Trophoblast cell (in vitro differentiated cells and primary cell): ENCODE results near the gene ZNF827. TPM values are rescaled to one million over a fixed set of nuclear protein-coding genes. Genes with fewer than 3 reads are reported as not detected.
A peak's percentile ranks its signal among the peaks of the same experiment; 100 is the strongest.

Experiments
- DNase-seq, 2 donors: peaks; one replicate each; pipeline ENCODE4 v3.0.0-alpha.2; 2016
- H2AFZ ChIP-seq: 2 replicates; pipeline ENCODE4 v1.6.1; 2013; ENCODE audit warnings: low read length, moderate library complexity, mild to moderate bottlenecking; ENCODE audit not compliant: insufficient read depth, poor library complexity
- H2AK5ac ChIP-seq: 2 replicates; pipeline ENCODE4 v1.6.1; 2013; ENCODE audit warnings: mild to moderate bottlenecking, low read length
- H2BK120ac ChIP-seq: 2 replicates; pipeline ENCODE4 v1.6.1; 2013; ENCODE audit warnings: low read length, mild to moderate bottlenecking, moderate library complexity; ENCODE audit not compliant: insufficient read depth, poor library complexity
- H2BK12ac ChIP-seq: 2 replicates; pipeline ENCODE4 v1.6.1; 2013; ENCODE audit warnings: mild to moderate bottlenecking, low read length, moderate library complexity
- H2BK5ac ChIP-seq: 2 replicates; pipeline ENCODE4 v1.6.1; 2013; ENCODE audit warnings: low read length, low read depth, moderate library complexity, mild to moderate bottlenecking; ENCODE audit not compliant: poor library complexity
- H3K14ac ChIP-seq: 2 replicates; pipeline ENCODE4 v1.6.1; 2013; ENCODE audit warnings: mild to moderate bottlenecking, low read length
- H3K18ac ChIP-seq: 2 replicates; pipeline ENCODE4 v1.6.1; 2013; ENCODE audit warnings: mild to moderate bottlenecking, low read length
- H3K23ac ChIP-seq: 2 replicates; pipeline ENCODE4 v1.6.1; 2013; ENCODE audit warnings: low read length
- H3K27ac ChIP-seq: 2 replicates; pipeline ENCODE4 v1.5.1; 2013; ENCODE audit warnings: low read depth, mild to moderate bottlenecking, inconsistent platforms, low read length, moderate library complexity
- H3K27me3 ChIP-seq: 2 replicates; pipeline ENCODE4 v1.6.1; 2013; ENCODE audit warnings: inconsistent platforms, mild to moderate bottlenecking, low read length, moderate library complexity; ENCODE audit not compliant: insufficient read depth
- H3K36me3 ChIP-seq, 2 experiments: 1 replicate in 1 of 2; 2 replicates in 1 of 2; pipeline ENCODE4 v1.6.1; 2013; ENCODE audit warnings: low read length in 2 of 2, mild to moderate bottlenecking in 2 of 2, moderate library complexity in 1 of 2; ENCODE audit not compliant: insufficient read depth in 2 of 2, control insufficient read depth in 1 of 2
- H3K4ac ChIP-seq: 2 replicates; pipeline ENCODE4 v1.6.1; 2013; ENCODE audit warnings: low read depth, mild to moderate bottlenecking, low read length, moderate library complexity
- H3K4me1 ChIP-seq, 2 experiments: 1 replicate in 1 of 2; 2 replicates in 1 of 2; pipeline ENCODE4 v1.6.1; 2013; ENCODE audit warnings: low read length in 2 of 2, mild to moderate bottlenecking in 2 of 2, moderate library complexity in 1 of 2; ENCODE audit not compliant: insufficient read depth in 2 of 2, control insufficient read depth in 1 of 2
- H3K4me2 ChIP-seq: 2 replicates; pipeline ENCODE4 v1.6.1; 2013; ENCODE audit warnings: inconsistent platforms, mild to moderate bottlenecking, low read length, moderate library complexity
- H3K4me3 ChIP-seq: 2 replicates; pipeline ENCODE4 v1.5.1; 2013; ENCODE audit warnings: mild to moderate bottlenecking, low read depth, low read length, inconsistent platforms
- H3K79me1 ChIP-seq: one replicate; pipeline ENCODE4 v1.6.1; 2013; ENCODE audit warnings: low read length
- H3K79me2 ChIP-seq: 2 replicates; pipeline ENCODE4 v1.6.1; 2013; ENCODE audit warnings: low read length, mild to moderate bottlenecking; ENCODE audit not compliant: control insufficient read depth, insufficient read depth, poor library complexity
- H3K9ac ChIP-seq: 2 replicates; pipeline ENCODE4 v1.6.1; 2013; ENCODE audit warnings: mild to moderate bottlenecking, low read length
- H3K9me3 ChIP-seq: 2 replicates; pipeline ENCODE4 v1.6.1; 2013; ENCODE audit warnings: low read depth, mild to moderate bottlenecking, control low read depth, inconsistent platforms, low read length; ENCODE audit not compliant: insufficient read depth
- H4K12ac ChIP-seq: 2 replicates; pipeline ENCODE4 v1.6.1; 2013; ENCODE audit warnings: low read depth, mild to moderate bottlenecking, low read length, moderate library complexity
- H4K8ac ChIP-seq: 2 replicates; pipeline ENCODE4 v1.6.1; 2013; ENCODE audit warnings: low read depth, mild to moderate bottlenecking, low read length, moderate library complexity
- H4K91ac ChIP-seq: one replicate; pipeline ENCODE4 v1.6.1; 2013; ENCODE audit warnings: low read depth, mild to moderate bottlenecking, low read length, moderate library complexity
- WGBS: extraction: QIAGEN DNeasy Blood & Tissue Kit; methylation state at CpG from one replicate; pipeline ENCODE4 v1.1.7; 2013; ENCODE audit warnings: missing lambda C conversion rate; ENCODE audit not compliant: insufficient read length, insufficient coverage; ENCODE audit errors: extremely low coverage; 5-methylcytosine and 5-hydroxymethylcytosine counted together
- polyA plus RNA-seq: library from polyadenylated mRNA; stranded (reverse); fragments of 200-250 nt; gene quantifications from 2 replicates; pipeline ENCODE4 v1.2.3, GENCODE V29; 2013

Gene ZNF827
- 9.7 and 10.8 TPM in 2 replicates for polyA plus RNA-seq

DNA sequence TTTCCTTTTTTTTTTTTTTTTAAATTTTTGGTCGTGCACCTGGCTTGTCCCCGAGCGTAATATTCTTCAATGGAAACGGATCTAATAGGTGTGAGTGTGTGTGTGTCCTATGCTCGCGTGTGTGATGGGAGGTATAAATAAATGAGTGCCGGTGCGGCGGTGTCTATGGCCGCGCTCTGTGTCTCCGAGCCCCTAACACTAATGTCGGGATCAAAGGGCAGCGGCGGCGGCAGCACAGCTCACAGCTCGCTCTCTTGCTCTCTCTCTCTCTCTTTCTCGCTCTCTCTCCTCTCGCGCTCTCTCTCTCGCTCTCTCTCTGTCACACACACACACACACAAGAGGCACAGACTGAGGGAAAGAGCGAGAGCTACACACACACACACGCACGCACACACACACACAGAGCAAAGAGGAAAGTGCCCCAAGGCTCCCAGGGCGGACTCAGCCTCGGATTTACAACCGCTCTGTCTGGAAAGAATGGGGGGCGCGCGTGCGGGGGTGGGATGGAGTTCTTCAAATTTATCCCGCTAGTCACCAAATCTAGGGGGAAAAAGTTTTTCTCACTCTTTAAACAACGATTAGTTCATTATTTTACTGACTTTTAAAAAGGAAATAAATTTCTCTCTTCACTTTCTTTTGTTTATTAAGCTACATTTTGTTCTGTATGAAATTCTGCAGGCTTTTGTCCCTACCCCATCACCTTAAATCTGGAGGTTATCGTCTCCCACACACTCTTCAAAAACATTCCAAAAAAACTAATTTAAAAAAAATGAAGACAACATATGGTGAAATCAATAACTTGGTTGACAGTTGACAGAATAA lies at the start of gene ZNF827:
Gene ZNF827, minus strand, starts transcription at position 206 of the 823 bp plus-strand sequence. CDS start 416 bp downstream, outside the sequence.
- H3K14ac ChIP-seq, result peak within 1 kb of the TSS; percentile 91
- H2AFZ ChIP-seq, result peak within 1 kb of the TSS; percentile 73
- peaks cover 18% of the 10 kb centered on the region for H3K79me2 ChIP-seq
- H3K4ac ChIP-seq, result peak within 1 kb of the TSS; percentile 83
- H2BK120ac ChIP-seq, result peak within 1 kb of the TSS; percentile 99
- H3K4me3 ChIP-seq, result peak within 1 kb of the TSS; percentile 96
- H3K27me3 ChIP-seq, result no peaks in the 10 kb centered on the region
- peaks cover 26% of the 10 kb centered on the region for H3K79me1 ChIP-seq
- peak within 1 kb of the TSS; percentile 98 for H3K18ac ChIP-seq
- WGBS, result no CpG with 5 or more reads among the region's 34 CpGs
- DNase-seq, result peak; percentile 9 to 32
- H4K91ac ChIP-seq, result peak within 1 kb of the TSS; percentile 97
- peak within 1 kb of the TSS; percentile 100 for H3K23ac ChIP-seq
- peak within 1 kb of the TSS; percentile 86 for H3K4me2 ChIP-seq
- H3K9ac ChIP-seq, result peak within 1 kb of the TSS; percentile 98
- peak within 1 kb of the TSS; percentile 97 for H2AK5ac ChIP-seq
- H3K27ac ChIP-seq, result peak within 1 kb of the TSS; percentile 99
- H2BK5ac ChIP-seq, result peak within 1 kb of the TSS; percentile 96
- H2BK12ac ChIP-seq, result peak within 1 kb of the TSS; percentile 91
- H4K12ac ChIP-seq, result peak within 1 kb of the TSS; percentile 87
- peaks cover 0 to 3% of the 10 kb centered on the region in 2 experiments for H3K4me1 ChIP-seq
- no peaks in the 10 kb centered on the region for H3K36me3 ChIP-seq
- H3K9me3 ChIP-seq, result no peaks in the 10 kb centered on the region
- H4K8ac ChIP-seq, result peak within 1 kb of the TSS; percentile 84

DNA sequence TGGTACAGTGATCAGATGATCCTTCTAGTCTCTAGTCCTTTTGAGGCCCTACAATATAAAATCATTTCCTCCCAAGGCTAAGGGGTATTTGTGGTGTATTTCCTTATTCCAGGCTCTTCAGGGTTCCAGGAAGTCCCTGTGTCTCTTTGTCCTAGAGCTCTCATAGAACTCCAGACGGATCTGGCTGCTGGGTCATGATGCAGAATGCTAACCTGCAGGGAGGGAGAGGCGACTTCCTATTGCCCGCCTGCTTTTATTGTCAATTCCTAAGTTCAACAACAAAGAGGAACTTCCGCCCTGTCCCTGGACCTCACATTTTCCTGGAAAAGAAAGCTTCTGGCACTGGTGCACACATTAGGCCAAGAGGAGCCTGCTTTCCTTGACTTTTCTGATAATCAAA lies 45.9 kb upstream of the ZNF827 start:
- Histone ChIP-seq H3K27ac (no peak overlapping the region), H2AFZ (no peak overlapping the region), H3K4me3 (no peak overlapping the region), H3K9ac (no peak overlapping the region), H3K4me2 (no peak overlapping the region), H3K4ac (no peak overlapping the region), H3K79me1 (no peaks in the 10 kb centered on the region), H3K27me3 (no peaks in the 10 kb centered on the region), H3K4me1 (no peaks in the 10 kb centered on the region), H3K18ac (no peak overlapping the region), H3K36me3 (no peaks in the 10 kb centered on the region), H4K91ac (no peak overlapping the region), H2BK12ac (no peak overlapping the region), H3K14ac (no peak overlapping the region), H2BK5ac (no peak overlapping the region), H2AK5ac (no peak overlapping the region), H4K12ac (no peak overlapping the region), H3K23ac (no peak overlapping the region), H2BK120ac (no peak overlapping the region), H3K9me3 (no peaks in the 10 kb centered on the region), H4K8ac (no peak overlapping the region), H3K79me2 (no peaks in the 10 kb centered on the region)
- WGBS, result no CpG with 5 or more reads among the region's 4 CpGs
- no peak for DNase-seq

DNA sequence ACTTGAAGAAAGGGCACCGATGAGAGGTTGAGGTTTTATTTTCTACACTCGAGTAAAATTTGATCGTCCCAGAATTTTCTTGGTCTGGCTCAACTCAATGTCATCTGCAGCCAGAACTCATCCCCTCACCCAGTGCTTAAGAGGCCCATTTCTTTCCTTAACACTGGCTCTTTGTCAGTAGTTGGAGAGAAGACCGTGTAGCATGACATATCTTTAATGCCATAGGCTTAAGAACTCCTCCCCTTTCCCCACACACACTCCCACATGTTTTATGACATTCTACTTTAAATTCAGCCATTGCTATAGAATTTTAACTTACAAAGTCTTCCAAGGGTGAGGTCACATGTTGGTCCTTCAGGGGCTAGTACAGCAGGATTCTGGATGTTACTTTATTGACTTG lies 44.2 kb upstream of the ZNF827 start:
- DNase-seq, result no peak
- Histone ChIP-seq H2BK12ac (no peak overlapping the region), H2AK5ac (no peak overlapping the region), H4K12ac (no peak overlapping the region), H3K27ac (no peak overlapping the region), H3K14ac (no peak overlapping the region), H2AFZ (no peak overlapping the region), H3K79me1 (no peaks in the 10 kb centered on the region), H4K8ac (no peak overlapping the region), H2BK5ac (no peak overlapping the region), H3K18ac (no peak overlapping the region), H3K4me2 (no peak overlapping the region), H2BK120ac (no peak overlapping the region), H3K4me3 (no peak overlapping the region), H3K27me3 (no peaks in the 10 kb centered on the region), H4K91ac (no peak overlapping the region), H3K79me2 (no peaks in the 10 kb centered on the region), H3K36me3 (no peaks in the 10 kb centered on the region), H3K23ac (no peak overlapping the region), H3K9me3 (no peaks in the 10 kb centered on the region), H3K4ac (no peak overlapping the region), H3K9ac (no peak overlapping the region), H3K4me1 (no peaks in the 10 kb centered on the region)
- no CpG with 5 or more reads among the region's 4 CpGs for WGBS

DNA sequence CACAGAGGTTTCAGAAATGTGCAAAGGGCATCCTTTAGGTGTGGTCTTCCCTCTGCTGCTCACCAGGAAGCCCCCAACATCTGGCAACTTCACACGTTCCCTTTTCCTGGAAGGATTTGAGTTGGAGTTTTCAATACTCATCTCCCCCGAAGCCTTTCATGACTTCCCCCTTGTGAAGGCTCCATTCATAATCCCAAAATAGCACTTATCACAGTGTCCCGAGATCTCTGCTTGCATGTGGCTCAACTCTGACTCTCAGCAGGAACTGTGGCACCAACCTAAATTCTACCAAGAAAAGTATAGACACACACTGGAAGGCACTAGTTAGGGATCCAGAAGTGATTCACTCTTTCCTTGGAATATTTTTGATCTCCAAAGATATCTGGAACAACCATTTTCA lies 40.5 kb upstream of the ZNF827 start:
- no peak overlapping the region for H3K14ac ChIP-seq
- H2AK5ac ChIP-seq, result no peak overlapping the region
- H2AFZ ChIP-seq, result no peak overlapping the region
- DNase-seq, result no peak
- no peak overlapping the region for H3K9ac ChIP-seq
- no peak overlapping the region for H3K4me2 ChIP-seq
- no CpG with 5 or more reads among the region's 3 CpGs for WGBS
- no peak overlapping the region for H4K91ac ChIP-seq
- no peak overlapping the region for H3K27ac ChIP-seq
- no peak overlapping the region for H3K4ac ChIP-seq
- H2BK120ac ChIP-seq, result no peak overlapping the region
- H3K23ac ChIP-seq, result no peak overlapping the region
- H3K36me3 ChIP-seq, result no peaks in the 10 kb centered on the region
- H2BK12ac ChIP-seq, result no peak overlapping the region
- H3K4me3 ChIP-seq, result no peak overlapping the region
- no peak overlapping the region for H2BK5ac ChIP-seq
- H3K18ac ChIP-seq, result no peak overlapping the region
- no peaks in the 10 kb centered on the region for H3K27me3 ChIP-seq
- H3K9me3 ChIP-seq, result no peaks in the 10 kb centered on the region
- H4K12ac ChIP-seq, result no peak overlapping the region
- no peaks in the 10 kb centered on the region for H3K4me1 ChIP-seq
- no peaks in the 10 kb centered on the region for H3K79me2 ChIP-seq
- no peaks in the 10 kb centered on the region for H3K79me1 ChIP-seq
- no peak overlapping the region for H4K8ac ChIP-seq
